Epithelial cell of proximal tubule (primary cell): Measurements from ENCODE around the gene UQCRFS1. TPM values are rescaled to one million over a fixed set of nuclear protein-coding genes. Genes with fewer than 3 reads are reported as not detected.

Source experiments
- DNase-seq: peaks from one replicate; pipeline ENCODE4 v3.0.0-alpha.2; 2011; ENCODE audit warnings: low read depth
- H3K4me3 ChIP-seq: 2 replicates; pipeline ENCODE4 v1.5.1; 2011; ENCODE audit warnings: low read depth, mild to moderate bottlenecking, low read length
- CTCF ChIP-seq: conservative IDR thresholded peaks from 2 replicates; pipeline ENCODE4 v1.5.1; 2012; ENCODE audit warnings: low read depth, mild to moderate bottlenecking, low read length
- total RNA-seq: library from RNA; depleted of rRNA; stranded (reverse); fragments of >200 nt; gene quantifications from 2 replicates; pipeline ENCODE4 v1.2.3, GENCODE V29; 2015

The UQCRFS1 gene
- total RNA-seq, 1 donor from 2014 or later, result 51.8 TPM

DNA sequence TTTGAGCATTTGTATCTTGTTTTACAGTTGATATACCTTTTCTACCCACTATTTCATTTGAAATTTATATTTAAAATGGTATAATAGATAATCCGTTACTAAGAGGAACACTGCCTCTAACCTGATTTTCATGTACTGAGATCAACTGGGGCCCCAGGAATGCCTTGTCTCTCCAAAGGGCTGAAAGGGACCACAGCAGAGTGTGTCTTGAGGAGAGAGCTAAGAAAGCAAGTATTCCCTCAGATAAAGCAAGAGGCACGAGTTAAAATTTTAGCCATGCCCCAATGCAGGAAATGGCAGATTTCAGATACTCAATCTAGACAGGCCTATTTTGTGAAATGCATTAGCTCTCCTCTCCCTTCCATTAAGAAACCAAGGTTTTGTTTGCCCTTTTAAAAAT is 10.7 kb downstream of the UQCRFS1 start:
- DNase-seq, result no peak
- no peak for TF ChIP-seq CTCF
- H3K4me3 ChIP-seq, result no peak overlapping the region

DNA sequence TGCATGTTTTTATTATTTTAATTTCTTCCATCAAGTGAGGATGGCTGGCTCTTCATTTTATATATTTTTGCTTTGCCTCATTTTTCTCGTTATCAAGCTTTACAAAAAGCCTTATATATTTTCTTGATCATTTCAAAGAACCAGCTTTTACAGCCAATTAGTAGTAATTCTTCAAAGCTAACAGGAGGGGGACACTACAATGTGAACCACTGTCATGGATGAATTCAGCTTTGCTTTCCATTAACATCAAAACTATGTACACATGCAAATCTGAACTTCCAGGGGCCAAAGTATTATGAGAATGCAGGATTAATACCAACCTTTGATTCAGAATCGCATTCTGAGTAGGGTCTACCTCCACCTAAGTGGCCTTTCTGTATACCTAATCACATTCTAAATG is 11.1 kb downstream of the UQCRFS1 start:
- DNase-seq, result no peak
- TF ChIP-seq CTCF, result no peak
- H3K4me3 ChIP-seq, result no peak overlapping the region

DNA sequence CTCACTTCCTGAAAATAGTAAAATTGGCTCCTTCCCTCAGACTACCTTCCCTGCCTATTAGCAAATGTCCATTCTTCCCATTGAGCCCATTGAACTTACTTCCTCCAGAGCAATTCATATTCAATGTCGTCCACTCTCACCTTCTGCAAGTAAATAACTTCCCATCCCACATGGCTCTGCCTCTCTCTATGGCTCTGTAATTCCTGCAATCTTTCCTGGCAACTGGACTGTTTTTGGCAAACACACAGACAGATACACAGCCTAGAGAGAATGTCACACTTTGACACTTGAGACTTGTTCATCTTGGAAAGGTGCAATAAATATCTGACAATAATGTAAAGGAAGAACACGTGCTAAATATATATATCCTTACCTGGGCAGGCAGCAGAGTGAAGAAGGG is 18.3 kb downstream of the UQCRFS1 start:
- TF ChIP-seq CTCF, result no peak

DNA sequence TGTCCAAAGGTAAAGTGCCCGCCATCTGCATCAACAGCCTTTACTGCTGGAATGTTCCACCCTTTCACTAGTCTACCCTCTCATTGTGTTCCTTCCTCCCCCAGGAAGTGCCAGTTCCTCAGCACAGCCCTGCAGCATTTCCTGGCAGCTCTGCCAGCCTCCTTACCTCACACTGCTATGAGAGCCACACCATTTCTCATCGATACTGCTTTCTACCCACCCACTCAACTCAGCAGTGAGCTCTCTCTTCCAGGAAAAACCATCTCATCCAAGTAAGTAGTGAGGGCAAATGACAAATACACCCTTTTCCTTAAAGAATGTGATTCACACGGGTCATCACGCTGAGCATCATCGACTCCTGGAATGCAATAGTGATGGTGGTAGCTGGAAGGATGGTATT is 19.8 kb downstream of the UQCRFS1 start:
- TF ChIP-seq CTCF, result no peak
- no peak overlapping the region for H3K4me3 ChIP-seq
- DNase-seq, result no peak

More for the DNA sequence above, 18.3 kb downstream of the UQCRFS1 start:
- DNase-seq, result no peak
- no peak overlapping the region for H3K4me3 ChIP-seq

DNA sequence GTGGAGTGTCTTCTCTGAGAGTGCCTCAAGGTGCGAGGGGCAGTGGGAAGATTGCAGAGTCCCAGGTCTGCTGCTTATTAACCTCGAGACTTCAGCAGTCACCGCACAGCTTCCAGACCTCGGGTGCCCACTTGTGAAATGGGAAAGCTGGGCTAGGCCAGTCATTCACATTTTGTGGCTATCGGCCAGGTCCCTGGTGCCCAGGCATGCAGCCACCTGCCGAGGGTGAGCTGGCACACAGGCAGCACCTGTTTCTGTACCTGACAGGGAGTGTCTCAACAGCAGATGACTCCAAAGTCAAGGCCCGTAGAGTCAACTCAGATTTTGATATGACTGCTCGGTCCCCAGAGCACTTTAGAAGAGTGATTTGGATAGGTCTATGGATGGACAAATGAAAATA is 21.9 kb downstream of the UQCRFS1 start:
- no peak for DNase-seq
- TF ChIP-seq CTCF, result no peak
- no peak overlapping the region for H3K4me3 ChIP-seq

GRCh38 chr19:29189033-29189360 is 24.0 kb downstream of the UQCRFS1 start:
- no peak for DNase-seq
- no peak for TF ChIP-seq CTCF
- H3K4me3 ChIP-seq, result no peak overlapping the region

- DNase-seq, result no peak
- no peak overlapping the region for H3K4me3 ChIP-seq
- no peak for TF ChIP-seq CTCF
These were observed 24.5 kb downstream of the UQCRFS1 start for GRCh38 chr19:29188289-29189032.
